HepG2 (cell line): ENCODE measurements around the gene ZNF546. TPM values are rescaled to one million over a fixed set of nuclear protein-coding genes. Genes with fewer than 3 reads are reported as not detected.

Source experiments
- BCLAF1 ChIP-seq: fragments of 450-650 bp; IDR thresholded peaks from 2 replicates; pipeline ENCODE4 v1.6.1; 2017; ENCODE audit warnings: mild to moderate bottlenecking
- CENPX ChIP-seq: sonication (generic); formaldehyde crosslinking; IDR thresholded peaks from 2 replicates; pipeline ENCODE4 v1.9.0; 2021; ENCODE audit warnings: mild to moderate bottlenecking, missing genetic modification reagents, moderate library complexity
- CREBL2 ChIP-seq: sonication (generic); formaldehyde crosslinking; IDR thresholded peaks from 2 replicates; pipeline ENCODE4 v1.8.1; 2023; ENCODE audit warnings: missing genetic modification reagents, mild to moderate bottlenecking, borderline replicate concordance
- EP300 ChIP-seq, 3 experiments: sonication (generic) in 1 of 3; formaldehyde crosslinking in 1 of 3; IDR thresholded peaks; 2 replicates each; pipeline versions ENCODE4 v1.5.1 to v1.6.1; 2011 to 2020; ENCODE audit warnings: low read depth in 2 of 3, low read length in 2 of 3, borderline replicate concordance in 1 of 3, improper control_type of control experiment in 1 of 3, mild to moderate bottlenecking in 1 of 3, missing genetic modification reagents in 1 of 3, moderate library complexity in 1 of 3
- PRDM15 ChIP-seq: sonication (generic); formaldehyde crosslinking; IDR thresholded peaks from 2 replicates; pipeline ENCODE4 v1.4.0; 2020; ENCODE audit warnings: missing genetic modification reagents
- RBM39 ChIP-seq: fragments of 200-400 bp; formaldehyde crosslinking; IDR thresholded peaks from one replicate; pipeline ENCODE4 v1.6.1; 2018; ENCODE audit warnings: antibody characterized with exemption, mild to moderate bottlenecking, low read depth, low read length; ENCODE audit not compliant: poor library complexity, severe bottlenecking
- ZNF337 ChIP-seq: sonication (generic); formaldehyde crosslinking; IDR thresholded peaks from 2 replicates; pipeline ENCODE4 v1.5.1; 2020; ENCODE audit warnings: missing genetic modification reagents, low read depth, mild to moderate bottlenecking, borderline replicate concordance
- ZNF362 ChIP-seq: sonication (generic); formaldehyde crosslinking; IDR thresholded peaks from 2 replicates; pipeline ENCODE4 v1.4.0; 2020; ENCODE audit warnings: missing genetic modification reagents, mild to moderate bottlenecking, borderline replicate concordance
- ZNF598 ChIP-seq: sonication (generic); formaldehyde crosslinking; IDR thresholded peaks from 2 replicates; pipeline ENCODE4 v1.5.1; 2020; ENCODE audit warnings: mild to moderate bottlenecking, missing genetic modification reagents, borderline replicate concordance
- ZNF607 ChIP-seq: sonication (generic); formaldehyde crosslinking; IDR thresholded peaks from 2 replicates; pipeline ENCODE4 v1.5.1; 2020; ENCODE audit warnings: missing genetic modification reagents, mild to moderate bottlenecking, borderline replicate concordance
- ZNF781 ChIP-seq: sonication (generic); formaldehyde crosslinking; IDR thresholded peaks from 2 replicates; pipeline ENCODE4 v1.5.1; 2020; ENCODE audit warnings: borderline replicate concordance, mild to moderate bottlenecking, missing genetic modification reagents; ENCODE audit errors: not compliant biosample characterization
- ZSCAN25 ChIP-seq: sonication (generic); formaldehyde crosslinking; IDR thresholded peaks from 2 replicates; pipeline ENCODE4 v1.8.0; 2022; ENCODE audit warnings: mild to moderate bottlenecking, missing genetic modification reagents
- ZSCAN31 ChIP-seq: sonication (generic); formaldehyde crosslinking; IDR thresholded peaks from 2 replicates; pipeline ENCODE4 v1.5.0; 2020; ENCODE audit warnings: low read depth, mild to moderate bottlenecking, missing genetic modification reagents
- polyA plus RNA-seq, 8 experiments: library from polyadenylated mRNA; depleted of rRNA in 3 of 8; stranded (reverse) in 7 of 8; unstranded in 1 of 8; fragments of >200 nt; fragmentation: Illumina TruSeq in 4 of 8; extraction: Trizol in 4 of 8; gene quantifications; 2 replicates each; pipeline versions ENCODE4 v1.2.1 to v1.2.3, GENCODE V29; 2011 to 2016; ENCODE audit warnings: low read depth in 4 of 8, missing spikeins in 1 of 8, mixed read lengths in 1 of 8; ENCODE audit not compliant: insufficient read depth in 1 of 8
- total RNA-seq, 5 experiments: library from RNA; depleted of rRNA; stranded (reverse); fragments of >200 nt; fragmentation: Illumina TruSeq; extraction: Trizol; gene quantifications; 2 replicates each; pipeline ENCODE4 v1.2.3, GENCODE V29; 2016; ENCODE audit warnings: low read depth in 1 of 5
- TF ChIP-seq, protein P1 (sequence below): sonication (generic); formaldehyde crosslinking; IDR thresholded peaks from 2 replicates; pipeline ENCODE4 v1.4.0; 2020; ENCODE audit warnings: missing genetic modification reagents, borderline replicate concordance

The ZNF546 gene
- total and polyA plus RNA-seq, 2 of the 13 experiments (the other 11 are each of a cell fraction or from before 2014, with no cell fraction given), result 2.2 to 4.1 TPM

GRCh38 chr19:39996218-39996810 lies 546 bp upstream of the ZNF546 start (continued):
- TF ChIP-seq EP300 (IDR thresholded peaks at IDR 0.05; ENCODE audit: low read depth in 2 of 2, low read length in 2 of 2), result no peak
- TF ChIP-seq EP300 (CRISPR knock-in tag; IDR thresholded peaks at IDR 0.05; ENCODE audit: borderline replicate concordance), result no peak
- TF ChIP-seq ZNF781 (CRISPR knock-in tag), result peak; percentile 93
- peak; percentile 95 for TF ChIP-seq PRDM15 (CRISPR knock-in tag)
- no peak for TF ChIP-seq ZNF337 (CRISPR knock-in tag)
- no peak for TF ChIP-seq CREBL2 (CRISPR knock-in tag)
- TF ChIP-seq ZNF607 (CRISPR knock-in tag), result no peak
- TF ChIP-seq, protein P1, sequence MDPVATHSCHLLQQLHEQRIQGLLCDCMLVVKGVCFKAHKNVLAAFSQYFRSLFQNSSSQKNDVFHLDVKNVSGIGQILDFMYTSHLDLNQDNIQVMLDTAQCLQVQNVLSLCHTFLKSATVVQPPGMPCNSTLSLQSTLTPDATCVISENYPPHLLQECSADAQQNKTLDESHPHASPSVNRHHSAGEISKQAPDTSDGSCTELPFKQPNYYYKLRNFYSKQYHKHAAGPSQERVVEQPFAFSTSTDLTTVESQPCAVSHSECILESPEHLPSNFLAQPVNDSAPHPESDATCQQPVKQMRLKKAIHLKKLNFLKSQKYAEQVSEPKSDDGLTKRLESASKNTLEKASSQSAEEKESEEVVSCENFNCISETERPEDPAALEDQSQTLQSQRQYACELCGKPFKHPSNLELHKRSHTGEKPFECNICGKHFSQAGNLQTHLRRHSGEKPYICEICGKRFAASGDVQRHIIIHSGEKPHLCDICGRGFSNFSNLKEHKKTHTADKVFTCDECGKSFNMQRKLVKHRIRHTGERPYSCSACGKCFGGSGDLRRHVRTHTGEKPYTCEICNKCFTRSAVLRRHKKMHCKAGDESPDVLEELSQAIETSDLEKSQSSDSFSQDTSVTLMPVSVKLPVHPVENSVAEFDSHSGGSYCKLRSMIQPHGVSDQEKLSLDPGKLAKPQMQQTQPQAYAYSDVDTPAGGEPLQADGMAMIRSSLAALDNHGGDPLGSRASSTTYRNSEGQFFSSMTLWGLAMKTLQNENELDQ (CRISPR knock-in tag), result no peak
- TF ChIP-seq CENPX (CRISPR knock-in tag), result no peak
- no peak for TF ChIP-seq ZNF598 (CRISPR knock-in tag)
- TF ChIP-seq ZSCAN25, result no peak; the same call in 1 of the 2 replicates
- no peak for TF ChIP-seq RBM39
- no peak for TF ChIP-seq ZSCAN31
- TF ChIP-seq ZNF362 (CRISPR knock-in tag), result no peak
- no peak for TF ChIP-seq BCLAF1
